Posterior cingulate gyrus (tissue), 11 donors: ENCODE results near the gene KCNC3.
A peak's percentile ranks its signal among the peaks of the same experiment; 100 is the strongest.
"Not testable (repeated sequence)": the region's sequence is repeated elsewhere in the genome, so short reads cannot be mapped to it uniquely, and the experiment has no call there.

ENCODE experiments used
- DNase-seq, 10 donors: peaks; one replicate each; pipeline versions ENCODE4 v3.0.0 to v3.0.0-alpha.2; 2020 to 2021; ENCODE audit warnings: mixed read lengths in 3 of 10
- intact Hi-C: fragments of 100-400 bp; cut with DNase I; formaldehyde crosslinking; loops from one replicate; pipeline ENCODE4 v1.15.1; 2023

KCNC3 gene

DNA sequence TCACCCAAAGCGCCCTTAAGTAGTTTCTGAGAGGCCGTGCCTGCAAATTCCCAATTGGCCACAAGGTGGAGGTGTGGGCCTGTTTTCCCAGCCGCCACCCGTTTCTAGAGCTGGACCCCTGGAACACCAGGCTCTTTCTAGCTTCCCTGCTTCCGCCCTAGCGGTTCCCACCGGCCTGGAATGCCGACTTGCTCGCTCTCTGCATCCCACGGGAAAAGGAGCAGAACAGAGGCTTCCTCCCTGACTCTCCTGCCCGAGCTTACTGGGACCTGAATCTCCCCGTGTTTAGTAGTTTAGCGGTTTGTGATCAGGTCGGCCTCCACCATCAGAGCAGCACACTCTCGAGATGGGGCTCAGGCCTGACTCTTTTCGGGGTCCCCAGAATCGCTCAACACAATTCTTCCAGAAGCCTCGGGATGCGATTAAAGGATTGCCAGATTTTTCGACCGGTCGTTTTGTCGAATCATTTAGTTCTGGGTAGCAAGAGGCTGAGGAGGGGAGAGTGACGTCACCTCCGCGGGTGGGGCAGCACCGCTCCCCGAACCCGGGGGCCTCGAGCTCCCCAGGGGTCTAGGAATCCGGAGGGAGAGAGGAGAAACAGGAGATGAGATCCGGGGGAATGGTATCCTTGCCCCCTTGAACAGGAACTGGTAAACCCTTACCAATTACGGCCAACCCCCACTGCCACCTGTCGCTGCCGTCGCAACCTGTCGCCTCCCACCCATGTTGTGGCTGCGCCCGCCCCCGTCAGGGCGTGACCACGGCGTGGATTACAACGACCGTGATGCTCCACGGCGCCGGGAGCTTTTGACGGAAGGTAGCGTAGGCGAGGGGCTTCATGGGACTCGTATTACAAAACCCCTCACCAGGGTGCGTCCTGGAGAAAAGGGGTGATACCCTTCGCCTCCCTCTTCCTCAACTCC, 28.3 kb upstream of the KCNC3 start:
- intact Hi-C loops, result no loop called here
- DNase-seq, result peak; percentile 68 to 97 (median 86)

GRCh38 chr19:50356691-50357177, 27.6 kb upstream of the KCNC3 start:
- peak in 2 of 10 donors; percentile 47 to 59 for DNase-seq
- intact Hi-C loops, result no loop called here

GRCh38 chr19:50353487-50353880, 24.3 kb upstream of the KCNC3 start:
- peak in 2 of 10 donors; percentile 47 to 57 for DNase-seq
- intact Hi-C loops, result not testable (repeated sequence)

DNA sequence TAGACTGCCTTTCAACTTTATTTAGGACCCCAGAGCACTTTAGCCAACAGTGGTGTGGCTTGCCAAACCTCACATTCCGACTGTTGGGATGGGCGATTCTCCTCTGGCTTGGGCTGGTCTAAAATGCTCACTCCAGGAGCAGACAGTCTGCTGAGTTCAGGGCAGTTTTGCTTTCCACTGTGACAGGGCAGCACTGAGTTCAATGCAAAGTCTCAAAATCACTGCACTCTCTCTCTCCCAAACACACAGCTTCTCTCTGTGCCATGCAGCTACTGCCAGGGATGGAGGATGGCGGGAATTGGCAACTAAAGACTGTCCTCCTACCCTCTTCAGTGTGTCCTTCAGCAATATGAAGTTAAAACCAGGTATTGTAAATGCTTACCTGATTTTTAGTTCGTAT, 23.1 kb upstream of the KCNC3 start:
- intact Hi-C loops, result no loop called here
- peak in 1 of 10 donors; percentile 5 for DNase-seq

DNA sequence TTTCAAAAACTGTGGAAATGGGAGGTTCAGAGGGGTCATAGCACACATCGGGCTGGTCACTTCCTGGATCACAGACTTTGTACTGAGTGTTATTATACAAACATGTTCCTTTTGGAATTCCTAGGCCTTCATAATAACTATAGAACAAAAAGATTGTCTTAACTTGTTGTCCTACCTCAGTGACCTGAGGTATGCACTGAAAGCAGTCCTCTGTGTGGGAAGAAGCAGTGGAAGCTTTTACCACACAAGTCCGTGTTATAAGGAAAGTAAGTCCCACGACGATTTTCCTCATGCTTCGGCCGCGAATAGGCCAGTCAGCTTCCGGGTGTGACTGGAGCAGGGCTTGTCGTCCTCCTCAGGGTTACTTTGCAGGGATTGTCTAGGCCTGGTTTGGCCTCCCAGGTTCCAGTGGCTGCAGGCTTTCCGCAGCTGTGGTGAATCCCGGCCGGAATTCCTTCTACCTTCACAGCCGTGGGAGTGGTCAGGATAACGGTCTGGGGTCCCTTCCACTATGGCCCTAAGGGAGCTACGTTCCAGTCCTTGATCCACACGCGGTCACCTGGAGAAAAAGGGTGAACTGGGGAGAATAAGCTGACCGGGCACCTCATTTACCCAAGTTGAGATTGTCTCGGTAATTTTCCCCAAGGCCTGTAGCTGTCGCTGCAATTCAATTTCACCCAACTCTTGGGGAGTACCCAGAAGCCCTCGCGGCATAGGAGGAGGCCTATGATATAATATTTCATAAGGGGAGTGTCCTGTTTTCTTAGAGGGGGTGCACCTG, 20.3 kb upstream of the KCNC3 start:
- intact Hi-C loops, result no loop called here

DNA sequence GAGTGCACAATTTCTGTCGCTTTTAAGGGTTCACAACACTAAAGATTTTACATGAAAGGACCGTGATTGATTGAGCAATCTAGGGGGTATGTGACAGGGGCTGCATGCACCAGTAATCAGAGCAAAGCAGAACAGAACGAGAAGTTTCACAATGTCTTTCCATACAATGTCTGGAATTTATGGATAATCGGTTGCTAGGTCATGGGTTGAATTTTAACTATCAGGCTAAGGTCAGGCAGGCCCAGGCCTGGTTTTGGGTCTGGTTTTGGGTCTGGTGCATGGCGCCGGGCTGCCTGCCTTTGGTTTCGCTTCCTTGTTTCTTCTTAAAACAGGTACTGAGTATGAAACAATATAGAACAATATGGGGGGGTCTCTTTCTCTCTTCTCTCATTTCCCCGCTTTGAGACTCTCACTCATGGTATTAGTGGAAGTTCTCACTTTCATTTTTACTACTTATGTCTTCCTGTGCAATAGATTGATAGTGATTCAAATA, 18.0 kb upstream of the KCNC3 start:
- intact Hi-C loops, result not testable (repeated sequence)
- peak in 2 of 10 donors; percentile 56 to 69 for DNase-seq

More for the DNA sequence above, 20.3 kb upstream of the KCNC3 start:
- peak in 2 of 10 donors; percentile 36 to 48 for DNase-seq

GRCh38 chr19:50344661-50345318, 15.6 kb upstream of the KCNC3 start:
- intact Hi-C loops, result no loop called here
- peak in 2 of 10 donors; percentile 29 to 46 for DNase-seq

- intact Hi-C loops, result no loop called here
- peak in 1 of 10 donors; percentile 0 for DNase-seq
Observed at GRCh38 chr19:50341091-50341564, 12.0 kb upstream of the KCNC3 start.

GRCh38 chr19:50340331-50340730, 11.2 kb upstream of the KCNC3 start:
- DNase-seq, result peak in 1 of 10 donors; percentile 3
- intact Hi-C loops, result no loop called here

GRCh38 chr19:50337031-50337430, 7.9 kb upstream of the KCNC3 start:
- intact Hi-C loops, result not testable (repeated sequence)
- DNase-seq, result peak in 1 of 10 donors; percentile 27

- intact Hi-C loops, result loop anchor here (5.0 kb wide), 1 partner anchor 408 kb away; the partner anchor contains the start of genes ATF5 and NUP62
Observed at GRCh38 chr19:50334741-50335421, 5.7 kb upstream of the KCNC3 start.

DNA sequence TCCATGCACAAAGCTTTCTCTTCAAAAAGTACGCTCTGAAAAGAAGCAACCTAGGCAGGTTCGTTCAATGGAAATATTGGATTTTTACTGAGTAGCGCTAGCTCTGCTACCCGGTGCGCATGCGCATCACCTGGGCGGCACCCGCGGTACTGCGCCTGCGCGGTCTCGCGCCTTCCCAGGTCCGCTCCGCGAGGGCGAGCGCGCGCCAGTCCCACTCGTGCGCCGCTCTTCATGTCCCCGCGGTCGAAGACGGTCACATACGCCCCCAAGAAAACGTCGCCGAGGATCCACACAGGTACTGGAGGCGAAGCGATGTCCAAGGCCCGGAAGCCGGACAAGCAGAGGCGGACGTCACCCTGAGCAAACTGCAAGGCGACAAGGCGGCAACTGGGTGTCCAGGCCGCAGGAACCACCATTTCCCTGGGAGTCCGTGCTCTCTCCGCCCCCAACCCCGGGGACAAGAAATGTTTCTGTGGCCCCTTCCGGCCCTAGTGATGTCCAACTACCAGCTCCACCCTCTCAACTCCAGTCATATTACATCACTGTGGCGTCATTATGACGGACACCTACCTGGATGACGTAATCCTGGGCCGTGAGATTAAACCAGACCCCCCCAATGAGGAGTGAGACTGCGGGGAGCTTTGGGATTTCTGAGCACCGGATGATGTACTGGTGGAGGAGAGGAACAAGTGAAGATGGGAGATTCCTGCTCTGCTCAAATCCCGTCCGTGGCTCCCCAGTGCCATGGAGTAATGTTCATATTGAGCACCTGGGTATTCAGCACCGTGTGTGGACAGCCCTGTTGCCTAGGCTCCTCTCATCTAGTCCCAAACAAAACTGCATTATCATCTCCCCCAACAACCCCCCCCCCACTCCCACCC, 4.8 kb upstream of the KCNC3 start:
- intact Hi-C loops, result loop anchor here (5.0 kb wide), 1 partner anchor 407 kb away; the partner anchor contains the start of genes ATF5 and NUP62
- peak; percentile 70 to 97 (median 80) for DNase-seq

More at GRCh38 chr19:50334741-50335421, 5.7 kb upstream of the KCNC3 start:
- DNase-seq, result peak in 2 of 10 donors; percentile 52 to 55

- DNase-seq, result peak; percentile 89 to 99 (median 94)
- intact Hi-C loops, result loop anchor here (5.0 kb wide), 1 partner anchor 406 kb away; the partner anchor contains the start of genes ATF5 and NUP62
Observed at GRCh38 chr19:50333235-50333736, 4.1 kb upstream of the KCNC3 start.

GRCh38 chr19:50332244-50333038, 3.3 kb upstream of the KCNC3 start:
- intact Hi-C loops, result loop anchor here (5.0 kb wide), 1 partner anchor 405 kb away; the partner anchor contains the start of genes ATF5 and NUP62
- DNase-seq, result peak in 2 of 10 donors; percentile 40 to 77

GRCh38 chr19:50331994-50332243, 2.7 kb upstream of the KCNC3 start:
- intact Hi-C loops, result loop anchor here (5.0 kb wide), 1 partner anchor 405 kb away; the partner anchor contains the start of genes ATF5 and NUP62
- DNase-seq, result peak in 2 of 10 donors; percentile 32 to 52

DNA sequence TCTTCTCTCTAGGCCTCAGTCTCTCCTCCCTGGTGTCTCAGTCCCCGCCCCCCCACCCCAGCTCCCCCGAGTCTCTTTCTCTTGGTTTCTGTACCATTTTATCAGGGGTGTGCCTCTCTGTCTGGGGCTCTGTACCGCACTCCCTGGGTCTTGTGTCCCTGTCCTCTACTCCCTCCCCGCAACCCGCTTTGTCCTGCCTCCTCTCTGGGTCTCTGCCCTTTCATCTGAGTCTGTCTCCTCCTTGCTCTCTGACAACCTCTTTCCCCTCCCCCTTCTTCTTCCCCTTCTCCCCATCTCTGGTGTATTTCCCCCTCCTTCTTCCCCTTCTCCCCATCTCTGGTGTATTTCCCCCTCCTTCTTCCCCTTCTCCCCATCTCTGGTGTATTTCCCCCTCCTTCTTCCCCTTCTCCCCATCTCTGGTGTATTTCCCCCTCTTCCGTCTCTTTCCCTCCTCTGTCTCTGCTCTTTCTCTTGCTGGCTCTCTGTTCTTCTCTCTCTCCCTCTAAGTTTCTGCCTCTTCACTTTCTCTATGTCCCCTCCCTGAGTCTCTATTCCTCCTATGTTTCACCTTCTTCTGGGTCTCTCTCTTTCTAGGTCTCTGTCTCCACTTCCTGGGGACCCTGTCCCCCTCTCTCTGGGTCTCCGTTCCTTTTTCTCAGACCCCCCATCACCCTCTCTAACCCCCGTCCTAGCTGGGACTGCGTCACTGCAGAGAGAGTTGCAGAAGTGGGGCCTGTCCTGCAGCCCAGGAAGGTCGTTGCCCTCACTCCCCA, 2.2 kb upstream of the KCNC3 start:
- intact Hi-C loops, result loop anchor here (5.0 kb wide), 1 partner anchor 404 kb away; the partner anchor contains the start of genes ATF5 and NUP62
- DNase-seq, result peak in 2 of 10 donors; percentile 42 to 66
